HEK293 (cell line): ENCODE data around the gene FRMD8.
A peak's percentile ranks its signal among the peaks of the same experiment; 100 is the strongest.

ENCODE experiments used
- FEZF1 ChIP-seq: fragments of 450-650 bp; formaldehyde crosslinking; IDR thresholded peaks from 2 replicates; pipeline ENCODE4 v1.5.1; 2016; ENCODE audit warnings: missing biosample characterization, missing genetic modification characterization
- GLI2 ChIP-seq: fragments of 450-650 bp; formaldehyde crosslinking; IDR thresholded peaks from 2 replicates; pipeline ENCODE4; 2017; ENCODE audit warnings: missing biosample characterization, missing genetic modification characterization, low read depth, borderline replicate concordance
- KLF10 ChIP-seq: fragments of 450-650 bp; IDR thresholded peaks from 2 replicates; pipeline ENCODE4 v1.5.1; 2018; ENCODE audit warnings: missing biosample characterization, mild to moderate bottlenecking, missing genetic modification characterization
- TCF7L2 ChIP-seq: IDR thresholded peaks from 2 replicates; pipeline ENCODE4 v1.6.1; 2011; ENCODE audit warnings: low read depth, mild to moderate bottlenecking, inconsistent platforms, low read length, moderate library complexity, borderline replicate concordance
- ZBTB11 ChIP-seq: fragments of 450-650 bp; formaldehyde crosslinking; conservative IDR thresholded peaks from 2 replicates; pipeline ENCODE4 v1.5.1; 2016; ENCODE audit warnings: low read depth, missing biosample characterization, missing genetic modification characterization
- ZBTB20 ChIP-seq: fragments of 450-650 bp; formaldehyde crosslinking; IDR thresholded peaks from 2 replicates; pipeline ENCODE4 v1.5.1; 2016; ENCODE audit warnings: missing biosample characterization, missing genetic modification characterization
- ZNF121 ChIP-seq: fragments of 450-650 bp; formaldehyde crosslinking; IDR thresholded peaks from 2 replicates; pipeline ENCODE4 v1.5.1; 2016; ENCODE audit warnings: missing biosample characterization, missing genetic modification characterization
- ZNF366 ChIP-seq: fragments of 450-650 bp; formaldehyde crosslinking; conservative IDR thresholded peaks from 2 replicates; pipeline ENCODE4 v1.5.1; 2016; ENCODE audit warnings: missing biosample characterization, missing genetic modification characterization
- ZNF530 ChIP-seq: fragments of 450-650 bp; formaldehyde crosslinking; IDR thresholded peaks from 2 replicates; pipeline ENCODE4 v1.5.1; 2016; ENCODE audit warnings: low read depth, missing biosample characterization, missing genetic modification characterization
- ZNF555 ChIP-seq: fragments of 450-650 bp; formaldehyde crosslinking; conservative IDR thresholded peaks from 2 replicates; pipeline ENCODE4 v1.5.1; 2017; ENCODE audit warnings: missing biosample characterization, mild to moderate bottlenecking, missing genetic modification characterization, inconsistent platforms
- ZNF677 ChIP-seq: fragments of 450-650 bp; IDR thresholded peaks from 2 replicates; pipeline ENCODE4 v1.5.0; 2018; ENCODE audit warnings: missing biosample characterization, mild to moderate bottlenecking, missing genetic modification characterization, moderate library complexity
- ZNF704 ChIP-seq: fragments of 450-650 bp; formaldehyde crosslinking; IDR thresholded peaks from 2 replicates; pipeline ENCODE4 v1.5.1; 2016; ENCODE audit warnings: missing biosample characterization, missing genetic modification characterization
- ZNF707 ChIP-seq: fragments of 450-650 bp; formaldehyde crosslinking; IDR thresholded peaks from 2 replicates; pipeline ENCODE4 v1.5.1; 2016; ENCODE audit warnings: missing biosample characterization, missing genetic modification characterization
- ZNF776 ChIP-seq: fragments of 450-650 bp; formaldehyde crosslinking; IDR thresholded peaks from 2 replicates; pipeline ENCODE4 v1.5.0; 2017; ENCODE audit warnings: missing biosample characterization, missing genetic modification characterization, borderline replicate concordance
- ZNF785 ChIP-seq: fragments of 450-650 bp; formaldehyde crosslinking; IDR thresholded peaks from 2 replicates; pipeline ENCODE4 v1.5.1; 2016; ENCODE audit warnings: missing biosample characterization, missing genetic modification characterization
- ZSCAN5A ChIP-seq: fragments of 450-650 bp; formaldehyde crosslinking; IDR thresholded peaks from 2 replicates; pipeline ENCODE4 v1.5.1; 2016; ENCODE audit warnings: missing biosample characterization, missing genetic modification characterization
- ZXDB ChIP-seq: fragments of 450-650 bp; formaldehyde crosslinking; IDR thresholded peaks from 2 replicates; pipeline ENCODE4 v1.5.1; 2016; ENCODE audit warnings: missing biosample characterization, missing genetic modification characterization
- TF ChIP-seq, protein P1 (sequence below): fragments of 450-650 bp; formaldehyde crosslinking; IDR thresholded peaks from 2 replicates; pipeline ENCODE4 v1.5.1; 2016; ENCODE audit warnings: missing biosample characterization, missing genetic modification characterization
- TF ChIP-seq, protein P2 (sequence below): fragments of 450-650 bp; formaldehyde crosslinking; IDR thresholded peaks from 2 replicates; pipeline ENCODE4 v1.5.1; 2016; ENCODE audit warnings: missing biosample characterization, missing genetic modification characterization
- TF ChIP-seq, protein P3 (sequence below): fragments of 450-650 bp; IDR thresholded peaks from 2 replicates; pipeline ENCODE4 v1.5.1; 2018; ENCODE audit warnings: missing biosample characterization, mild to moderate bottlenecking, missing genetic modification characterization
- TF ChIP-seq, protein P4 (sequence below): fragments of 450-650 bp; formaldehyde crosslinking; IDR thresholded peaks from 2 replicates; pipeline ENCODE4 v1.5.1; 2016; ENCODE audit warnings: missing biosample characterization, missing genetic modification characterization, borderline replicate concordance

FRMD8 gene

DNA sequence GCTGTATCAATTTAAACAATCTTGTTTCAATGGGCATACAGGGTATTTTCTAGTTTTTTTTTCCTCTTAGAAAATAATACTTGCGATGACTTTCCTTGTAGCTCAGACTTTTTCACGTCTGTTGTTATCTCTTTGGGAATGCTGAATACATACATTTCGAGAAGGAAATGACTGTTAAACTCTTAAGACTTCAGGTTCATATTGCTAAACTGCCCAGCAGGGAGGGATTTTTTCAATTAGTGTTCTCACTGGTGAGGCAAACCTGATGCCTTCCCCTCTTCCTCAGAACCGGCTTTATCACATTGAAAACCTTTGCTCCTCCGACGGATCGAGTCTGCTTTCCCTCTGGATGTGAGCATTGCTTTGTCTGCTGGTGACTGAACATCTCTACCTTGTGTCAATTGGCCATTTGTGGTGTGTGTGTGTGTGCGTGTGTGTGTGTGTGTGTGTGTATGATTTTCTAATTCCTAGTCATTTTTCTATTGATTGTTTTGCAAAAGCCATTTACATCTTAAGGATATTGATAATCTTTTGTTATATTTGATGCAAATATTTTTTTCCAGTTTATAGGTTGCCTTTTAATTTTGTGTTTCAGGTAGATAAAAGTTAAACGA is 42.7 kb downstream of the FRMD8 start (continued):
- TF ChIP-seq ZXDB (peak; percentile 17; the same call in 1 of the 2 replicates), GLI2 (tag by site-specific recombination) (no peak), ZSCAN5A (tag by site-specific recombination) (no peak), ZNF366 (peak; percentile 76), ZBTB20 (tag by site-specific recombination) (no peak; the same call in 1 of the 2 replicates), ZNF704 (no peak), ZNF530 (tag by site-specific recombination) (no peak), ZNF677 (tag by site-specific recombination) (no peak), ZNF555 (tag by site-specific recombination) (no peak), ZNF776 (tag by site-specific recombination) (no peak), ZNF785 (no peak), ZNF121 (no peak), ZNF707 (tag by site-specific recombination) (no peak), KLF10 (tag by site-specific recombination) (no peak), TCF7L2 (no peak), ZBTB11 (tag by site-specific recombination) (no peak), FEZF1 (0 out of 2 replicates have a peak, but pooled peaks have one; percentile 48)
- TF ChIP-seq, protein P1, sequence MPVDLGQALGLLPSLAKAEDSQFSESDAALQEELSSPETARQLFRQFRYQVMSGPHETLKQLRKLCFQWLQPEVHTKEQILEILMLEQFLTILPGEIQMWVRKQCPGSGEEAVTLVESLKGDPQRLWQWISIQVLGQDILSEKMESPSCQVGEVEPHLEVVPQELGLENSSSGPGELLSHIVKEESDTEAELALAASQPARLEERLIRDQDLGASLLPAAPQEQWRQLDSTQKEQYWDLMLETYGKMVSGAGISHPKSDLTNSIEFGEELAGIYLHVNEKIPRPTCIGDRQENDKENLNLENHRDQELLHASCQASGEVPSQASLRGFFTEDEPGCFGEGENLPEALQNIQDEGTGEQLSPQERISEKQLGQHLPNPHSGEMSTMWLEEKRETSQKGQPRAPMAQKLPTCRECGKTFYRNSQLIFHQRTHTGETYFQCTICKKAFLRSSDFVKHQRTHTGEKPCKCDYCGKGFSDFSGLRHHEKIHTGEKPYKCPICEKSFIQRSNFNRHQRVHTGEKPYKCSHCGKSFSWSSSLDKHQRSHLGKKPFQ (tag by site-specific recombination): peak; percentile 67; the same call in 1 of the 2 replicates
- TF ChIP-seq, protein P2, sequence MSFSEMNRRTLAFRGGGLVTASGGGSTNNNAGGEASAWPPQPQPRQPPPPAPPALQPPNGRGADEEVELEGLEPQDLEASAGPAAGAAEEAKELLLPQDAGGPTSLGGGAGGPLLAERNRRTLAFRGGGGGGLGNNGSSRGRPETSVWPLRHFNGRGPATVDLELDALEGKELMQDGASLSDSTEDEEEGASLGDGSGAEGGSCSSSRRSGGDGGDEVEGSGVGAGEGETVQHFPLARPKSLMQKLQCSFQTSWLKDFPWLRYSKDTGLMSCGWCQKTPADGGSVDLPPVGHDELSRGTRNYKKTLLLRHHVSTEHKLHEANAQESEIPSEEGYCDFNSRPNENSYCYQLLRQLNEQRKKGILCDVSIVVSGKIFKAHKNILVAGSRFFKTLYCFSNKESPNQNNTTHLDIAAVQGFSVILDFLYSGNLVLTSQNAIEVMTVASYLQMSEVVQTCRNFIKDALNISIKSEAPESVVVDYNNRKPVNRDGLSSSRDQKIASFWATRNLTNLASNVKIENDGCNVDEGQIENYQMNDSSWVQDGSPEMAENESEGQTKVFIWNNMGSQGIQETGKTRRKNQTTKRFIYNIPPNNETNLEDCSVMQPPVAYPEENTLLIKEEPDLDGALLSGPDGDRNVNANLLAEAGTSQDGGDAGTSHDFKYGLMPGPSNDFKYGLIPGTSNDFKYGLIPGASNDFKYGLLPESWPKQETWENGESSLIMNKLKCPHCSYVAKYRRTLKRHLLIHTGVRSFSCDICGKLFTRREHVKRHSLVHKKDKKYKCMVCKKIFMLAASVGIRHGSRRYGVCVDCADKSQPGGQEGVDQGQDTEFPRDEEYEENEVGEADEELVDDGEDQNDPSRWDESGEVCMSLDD (tag by site-specific recombination): no peak
- TF ChIP-seq, protein P3, sequence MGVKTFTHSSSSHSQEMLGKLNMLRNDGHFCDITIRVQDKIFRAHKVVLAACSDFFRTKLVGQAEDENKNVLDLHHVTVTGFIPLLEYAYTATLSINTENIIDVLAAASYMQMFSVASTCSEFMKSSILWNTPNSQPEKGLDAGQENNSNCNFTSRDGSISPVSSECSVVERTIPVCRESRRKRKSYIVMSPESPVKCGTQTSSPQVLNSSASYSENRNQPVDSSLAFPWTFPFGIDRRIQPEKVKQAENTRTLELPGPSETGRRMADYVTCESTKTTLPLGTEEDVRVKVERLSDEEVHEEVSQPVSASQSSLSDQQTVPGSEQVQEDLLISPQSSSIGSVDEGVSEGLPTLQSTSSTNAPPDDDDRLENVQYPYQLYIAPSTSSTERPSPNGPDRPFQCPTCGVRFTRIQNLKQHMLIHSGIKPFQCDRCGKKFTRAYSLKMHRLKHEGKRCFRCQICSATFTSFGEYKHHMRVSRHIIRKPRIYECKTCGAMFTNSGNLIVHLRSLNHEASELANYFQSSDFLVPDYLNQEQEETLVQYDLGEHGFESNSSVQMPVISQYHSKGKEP (tag by site-specific recombination): no peak
- TF ChIP-seq, protein P4, sequence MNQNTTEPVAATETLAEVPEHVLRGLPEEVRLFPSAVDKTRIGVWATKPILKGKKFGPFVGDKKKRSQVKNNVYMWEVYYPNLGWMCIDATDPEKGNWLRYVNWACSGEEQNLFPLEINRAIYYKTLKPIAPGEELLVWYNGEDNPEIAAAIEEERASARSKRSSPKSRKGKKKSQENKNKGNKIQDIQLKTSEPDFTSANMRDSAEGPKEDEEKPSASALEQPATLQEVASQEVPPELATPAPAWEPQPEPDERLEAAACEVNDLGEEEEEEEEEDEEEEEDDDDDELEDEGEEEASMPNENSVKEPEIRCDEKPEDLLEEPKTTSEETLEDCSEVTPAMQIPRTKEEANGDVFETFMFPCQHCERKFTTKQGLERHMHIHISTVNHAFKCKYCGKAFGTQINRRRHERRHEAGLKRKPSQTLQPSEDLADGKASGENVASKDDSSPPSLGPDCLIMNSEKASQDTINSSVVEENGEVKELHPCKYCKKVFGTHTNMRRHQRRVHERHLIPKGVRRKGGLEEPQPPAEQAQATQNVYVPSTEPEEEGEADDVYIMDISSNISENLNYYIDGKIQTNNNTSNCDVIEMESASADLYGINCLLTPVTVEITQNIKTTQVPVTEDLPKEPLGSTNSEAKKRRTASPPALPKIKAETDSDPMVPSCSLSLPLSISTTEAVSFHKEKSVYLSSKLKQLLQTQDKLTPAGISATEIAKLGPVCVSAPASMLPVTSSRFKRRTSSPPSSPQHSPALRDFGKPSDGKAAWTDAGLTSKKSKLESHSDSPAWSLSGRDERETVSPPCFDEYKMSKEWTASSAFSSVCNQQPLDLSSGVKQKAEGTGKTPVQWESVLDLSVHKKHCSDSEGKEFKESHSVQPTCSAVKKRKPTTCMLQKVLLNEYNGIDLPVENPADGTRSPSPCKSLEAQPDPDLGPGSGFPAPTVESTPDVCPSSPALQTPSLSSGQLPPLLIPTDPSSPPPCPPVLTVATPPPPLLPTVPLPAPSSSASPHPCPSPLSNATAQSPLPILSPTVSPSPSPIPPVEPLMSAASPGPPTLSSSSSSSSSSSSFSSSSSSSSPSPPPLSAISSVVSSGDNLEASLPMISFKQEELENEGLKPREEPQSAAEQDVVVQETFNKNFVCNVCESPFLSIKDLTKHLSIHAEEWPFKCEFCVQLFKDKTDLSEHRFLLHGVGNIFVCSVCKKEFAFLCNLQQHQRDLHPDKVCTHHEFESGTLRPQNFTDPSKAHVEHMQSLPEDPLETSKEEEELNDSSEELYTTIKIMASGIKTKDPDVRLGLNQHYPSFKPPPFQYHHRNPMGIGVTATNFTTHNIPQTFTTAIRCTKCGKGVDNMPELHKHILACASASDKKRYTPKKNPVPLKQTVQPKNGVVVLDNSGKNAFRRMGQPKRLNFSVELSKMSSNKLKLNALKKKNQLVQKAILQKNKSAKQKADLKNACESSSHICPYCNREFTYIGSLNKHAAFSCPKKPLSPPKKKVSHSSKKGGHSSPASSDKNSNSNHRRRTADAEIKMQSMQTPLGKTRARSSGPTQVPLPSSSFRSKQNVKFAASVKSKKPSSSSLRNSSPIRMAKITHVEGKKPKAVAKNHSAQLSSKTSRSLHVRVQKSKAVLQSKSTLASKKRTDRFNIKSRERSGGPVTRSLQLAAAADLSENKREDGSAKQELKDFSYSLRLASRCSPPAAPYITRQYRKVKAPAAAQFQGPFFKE (tag by site-specific recombination): no peak
